CD4-positive, alpha-beta T cell (primary cell): ENCODE measurements around the gene WBP1L. TPM values are rescaled to one million over a fixed set of nuclear protein-coding genes. Genes with fewer than 3 reads are reported as not detected.
A peak's percentile ranks its signal among the peaks of the same experiment; 100 is the strongest.

Experiments
- ATAC-seq: fragments of 200-7000 bp; cut with Tn5 transposase; one replicate; pipeline ENCODE4 v1.10.0; 2022; ENCODE audit warnings: mild to moderate bottlenecking; ENCODE audit not compliant: poor library complexity
- CTCF ChIA-PET: fragments of 350-600 bp; sonication (Branson Sonifier 250); formaldehyde crosslinking; loops from one replicate; lab custom pipeline; 2021; ENCODE audit warnings: antibody characterized with exemption, inconsistent platforms; lab: Charles Lee
- POLR2A ChIA-PET: fragments of 350-600 bp; sonication (Branson Sonifier 250); formaldehyde crosslinking; loops from one replicate; lab custom pipeline; 2021; ENCODE audit warnings: antibody characterized with exemption, inconsistent platforms; lab: Charles Lee
- DNase-seq, 14 experiments: peaks; one replicate each; pipeline ENCODE4 v3.0.0-alpha.2; 2013 to 2020; ENCODE audit warnings: mixed read lengths in 2 of 14
- H3K27ac ChIP-seq, 2 donors: one replicate each; pipeline versions ENCODE4 v1.5.1 to v1.7.0; 2013; ENCODE audit warnings: low read length in 2 of 2, low read depth in 1 of 2, mild to moderate bottlenecking in 1 of 2
- H3K27me3 ChIP-seq, 2 experiments: 1 replicate in 1 of 2; 2 replicates in 1 of 2; pipeline versions ENCODE4 v1.6.1 to v1.7.0; 2013; ENCODE audit warnings: low read length in 2 of 2, control low read depth in 1 of 2, mild to moderate bottlenecking in 1 of 2, moderate library complexity in 1 of 2; ENCODE audit not compliant: insufficient read depth in 2 of 2, control insufficient read depth in 1 of 2
- H3K36me3 ChIP-seq: one replicate; pipeline ENCODE4 v1.6.1; 2013; ENCODE audit warnings: low read length, control low read depth; ENCODE audit not compliant: insufficient read depth
- H3K4me1 ChIP-seq: one replicate; pipeline ENCODE4 v1.6.1; 2013; ENCODE audit warnings: low read length, control low read depth; ENCODE audit not compliant: insufficient read depth
- H3K4me3 ChIP-seq: one replicate; pipeline ENCODE4 v1.5.1; 2013; ENCODE audit warnings: mild to moderate bottlenecking, low read length, moderate library complexity
- H3K9me3 ChIP-seq, 2 experiments: 1 replicate in 1 of 2; 2 replicates in 1 of 2; pipeline versions ENCODE4 v1.6.1 to v1.7.0; 2013; ENCODE audit warnings: low read length in 2 of 2, mild to moderate bottlenecking in 2 of 2, control low read depth in 1 of 2, moderate library complexity in 1 of 2; ENCODE audit not compliant: control insufficient read depth in 1 of 2, insufficient read depth in 1 of 2
- H3K27ac Mint-ChIP-seq: one replicate; pipeline ENCODE4 v1.8.0; 2020; ENCODE audit warnings: mixed read lengths
- H3K27me3 Mint-ChIP-seq: one replicate; pipeline ENCODE4 v1.8.0; 2021; ENCODE audit warnings: mixed read lengths
- H3K36me3 Mint-ChIP-seq: one replicate; pipeline ENCODE4 v1.8.0; 2021; ENCODE audit warnings: low read depth, mixed read lengths
- H3K4me1 Mint-ChIP-seq: one replicate; pipeline ENCODE4 v1.8.0; 2021; ENCODE audit warnings: low read depth, mixed read lengths
- H3K4me3 Mint-ChIP-seq: one replicate; pipeline ENCODE4 v1.8.0; 2020; ENCODE audit warnings: mild to moderate bottlenecking, mixed read lengths
- H3K9me3 Mint-ChIP-seq: one replicate; pipeline ENCODE4 v1.8.0; 2020; ENCODE audit warnings: mixed read lengths
- intact Hi-C, 2 experiments: fragments of 100-400 bp; cut with DNase I in 1 of 2; cut with micrococcal nuclease in 1 of 2; formaldehyde crosslinking; loops; one replicate each; pipeline versions ENCODE4 v1.15.1 to v1.9.0; 2023 to 2025; cut with DNase I, micrococcal nuclease
- total RNA-seq, 174 experiments: library from RNA in 2 of 174; stranded (reverse) in 2 of 174; gene quantifications; one replicate each; pipeline ENCODE4 v1.2.3 and lab custom pipeline; 2021 to 2026
- TF ChIP-seq, protein P1 (sequence below): fragments of 200-600 bp; IDR thresholded peaks from one replicate; pipeline ENCODE4 v1.8.0; 2022; ENCODE audit warnings: antibody characterized with exemption, mild to moderate bottlenecking

The WBP1L gene
- total RNA-seq, 2 experiments from 2014 or later = 6.1 to 6.5 TPM

DNA sequence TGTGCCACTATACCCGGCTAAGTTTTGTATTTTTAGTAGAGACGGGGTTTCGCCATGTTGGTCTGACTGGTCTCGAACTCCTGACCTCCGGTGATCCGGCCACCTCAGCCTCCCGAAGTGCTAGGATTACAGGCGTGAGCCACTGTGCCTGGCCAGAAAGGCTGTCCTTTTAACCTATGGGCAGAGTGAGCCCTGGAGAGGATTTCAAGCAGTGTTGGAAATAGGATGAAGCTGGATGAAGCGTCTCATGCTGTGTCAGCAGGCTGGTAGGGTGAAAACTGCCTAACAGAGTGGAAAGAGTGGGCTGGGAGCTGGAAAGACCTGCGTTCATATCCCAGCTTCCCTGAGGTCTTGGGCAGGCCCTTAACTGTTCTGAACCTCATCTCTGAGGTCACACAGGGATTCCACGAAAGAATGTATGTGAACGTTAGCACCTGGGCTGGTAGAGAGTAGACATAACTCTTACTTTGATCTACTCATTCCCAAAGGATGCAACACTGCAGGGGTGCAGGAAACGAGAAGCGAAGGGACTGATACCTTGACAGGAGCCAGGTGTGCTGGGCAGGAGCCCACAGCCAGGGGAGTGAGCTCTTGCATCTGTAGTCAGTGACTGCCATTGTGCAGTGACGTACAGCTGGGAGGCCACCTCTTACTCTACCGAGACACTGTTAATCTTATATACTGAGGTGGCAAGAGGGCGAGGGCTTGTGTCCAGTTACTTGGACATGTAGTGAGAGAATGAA is 34.1 kb downstream of the WBP1L start:
- Histone ChIP-seq H3K27ac (no peak overlapping the region), H3K4me3 (no peak overlapping the region), H3K9me3 (no peaks in the 10 kb centered on the region), H3K27me3 (no peaks in the 10 kb centered on the region), H3K36me3 (peaks cover 12% of the 10 kb centered on the region), H3K4me1 (peaks cover 51% of the 10 kb centered on the region)
- ATAC-seq (no peak), DNase-seq (no peak)
- ChIA-PET CTCF (interaction anchor here (0.6 to 1.0 kb wide), 2 partner anchors 26 to 92 kb away, joined by 3 to 4 read pairs; no protein-coding TSS in a partner anchor), POLR2A (no interaction called here)
- no peaks in the 10 kb centered on the region for H3K27me3 Mint-ChIP-seq
- peaks cover 74% of the 10 kb centered on the region for H3K4me1 Mint-ChIP-seq
- TF ChIP-seq, protein P1, sequence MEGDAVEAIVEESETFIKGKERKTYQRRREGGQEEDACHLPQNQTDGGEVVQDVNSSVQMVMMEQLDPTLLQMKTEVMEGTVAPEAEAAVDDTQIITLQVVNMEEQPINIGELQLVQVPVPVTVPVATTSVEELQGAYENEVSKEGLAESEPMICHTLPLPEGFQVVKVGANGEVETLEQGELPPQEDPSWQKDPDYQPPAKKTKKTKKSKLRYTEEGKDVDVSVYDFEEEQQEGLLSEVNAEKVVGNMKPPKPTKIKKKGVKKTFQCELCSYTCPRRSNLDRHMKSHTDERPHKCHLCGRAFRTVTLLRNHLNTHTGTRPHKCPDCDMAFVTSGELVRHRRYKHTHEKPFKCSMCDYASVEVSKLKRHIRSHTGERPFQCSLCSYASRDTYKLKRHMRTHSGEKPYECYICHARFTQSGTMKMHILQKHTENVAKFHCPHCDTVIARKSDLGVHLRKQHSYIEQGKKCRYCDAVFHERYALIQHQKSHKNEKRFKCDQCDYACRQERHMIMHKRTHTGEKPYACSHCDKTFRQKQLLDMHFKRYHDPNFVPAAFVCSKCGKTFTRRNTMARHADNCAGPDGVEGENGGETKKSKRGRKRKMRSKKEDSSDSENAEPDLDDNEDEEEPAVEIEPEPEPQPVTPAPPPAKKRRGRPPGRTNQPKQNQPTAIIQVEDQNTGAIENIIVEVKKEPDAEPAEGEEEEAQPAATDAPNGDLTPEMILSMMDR = no peak
- no peak overlapping the region for H3K4me3 Mint-ChIP-seq
- peak overlapping the region; percentile 85 for H3K27ac Mint-ChIP-seq
- peaks cover 45% of the 10 kb centered on the region for H3K36me3 Mint-ChIP-seq
- no peaks in the 10 kb centered on the region for H3K9me3 Mint-ChIP-seq
- intact Hi-C loops = loop anchor here in 1 of 2 experiments (1.0 to 5.0 kb wide), 2 partner anchors 25 to 36 kb away; partner anchors contain the start of gene WBP1L

DNA sequence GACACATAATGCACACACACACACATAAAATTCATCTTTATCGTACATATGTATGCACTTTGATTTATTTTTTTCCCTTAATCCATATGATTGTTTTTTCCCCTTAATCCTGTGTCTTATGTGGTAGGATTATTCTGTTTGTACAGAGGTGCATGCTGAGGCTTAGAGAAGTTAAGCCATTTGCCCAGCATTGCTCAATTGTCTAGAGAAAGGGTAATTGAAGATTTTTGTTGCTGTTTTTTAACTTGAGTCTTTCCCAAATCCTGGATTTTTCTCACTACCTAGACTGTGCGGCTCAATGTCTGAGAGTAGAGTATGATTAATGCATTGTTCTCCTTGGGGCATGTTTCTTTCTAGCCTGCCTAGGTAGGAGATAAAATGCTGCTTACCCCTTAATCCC is 35.0 kb downstream of the WBP1L start:
- H3K4me1 ChIP-seq = peaks cover 53% of the 10 kb centered on the region
- H3K27ac Mint-ChIP-seq = peak overlapping the region; percentile 85

DNA sequence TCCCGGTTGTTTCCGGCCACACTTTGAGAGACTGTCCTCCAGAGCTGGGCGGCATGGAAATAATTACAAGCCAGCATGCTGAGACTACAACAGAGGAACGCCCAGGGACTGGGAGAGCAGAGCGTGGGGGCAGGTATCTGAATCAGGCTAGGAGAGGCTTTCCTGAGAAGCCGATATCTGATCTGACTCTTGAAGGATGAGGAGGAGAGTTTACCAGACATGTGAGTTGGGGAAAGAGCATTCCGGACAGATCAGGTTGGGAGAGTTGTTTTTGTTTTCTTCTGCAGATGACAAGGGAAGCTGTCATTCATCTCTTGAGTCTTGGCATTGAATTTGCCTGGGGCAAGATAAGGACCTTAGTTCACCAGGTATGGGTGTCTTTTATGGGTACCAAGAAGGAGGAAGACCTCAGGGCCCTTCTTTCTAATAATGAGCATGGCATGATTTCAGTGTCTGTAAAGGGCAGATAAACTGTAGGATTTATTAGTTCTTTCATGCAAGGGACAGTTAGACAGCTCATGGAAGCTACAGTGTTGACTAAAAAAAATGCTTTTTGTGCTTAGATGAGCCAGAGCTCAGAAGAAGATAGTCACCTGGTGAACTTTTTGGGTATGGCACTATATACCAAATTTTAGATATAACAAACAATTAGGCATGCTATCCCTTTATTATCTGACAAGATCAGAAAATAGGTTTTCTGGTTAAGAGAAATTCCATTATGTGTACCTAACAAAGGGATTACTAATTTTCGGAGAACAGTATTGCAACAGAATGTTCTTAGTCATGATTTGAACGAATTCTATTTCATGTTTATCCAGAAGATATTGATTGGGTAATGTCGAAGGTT is 36.2 kb downstream of the WBP1L start:
- Mint-ChIP-seq H3K36me3 (peaks cover 41% of the 10 kb centered on the region), H3K27ac (peak overlapping the region; percentile 66), H3K9me3 (no peaks in the 10 kb centered on the region), H3K4me1 (peaks cover 67% of the 10 kb centered on the region), H3K27me3 (no peaks in the 10 kb centered on the region), H3K4me3 (no peak overlapping the region)
- no peak overlapping the region for H3K27ac ChIP-seq
- CTCF ChIA-PET = no interaction called here
- POLR2A ChIA-PET = no interaction called here
- no peaks in the 10 kb centered on the region for H3K9me3 ChIP-seq
- H3K4me3 ChIP-seq = no peak overlapping the region
- intact Hi-C loops = loop anchor here in 1 of 2 experiments (5.0 kb wide), 1 partner anchor 38 kb away; the partner anchor contains the start of gene WBP1L
- no peaks in the 10 kb centered on the region for H3K27me3 ChIP-seq
- ATAC-seq (no peak), DNase-seq (no peak)
- TF ChIP-seq, protein P1 = no peak
- peaks cover 12% of the 10 kb centered on the region for H3K36me3 ChIP-seq
- peaks cover 45% of the 10 kb centered on the region for H3K4me1 ChIP-seq

More for the DNA sequence above, 35.0 kb downstream of the WBP1L start:
- no peak for DNase-seq
- peaks cover 12% of the 10 kb centered on the region for H3K36me3 ChIP-seq
- H3K27ac ChIP-seq = no peak overlapping the region
- ChIA-PET CTCF (no interaction called here), POLR2A (no interaction called here)
- ATAC-seq = no peak
- Mint-ChIP-seq H3K36me3 (peaks cover 46% of the 10 kb centered on the region), H3K4me1 (peaks cover 74% of the 10 kb centered on the region), H3K27me3 (no peaks in the 10 kb centered on the region), H3K9me3 (no peaks in the 10 kb centered on the region), H3K4me3 (no peak overlapping the region)
- H3K27me3 ChIP-seq = no peaks in the 10 kb centered on the region
- H3K9me3 ChIP-seq = no peaks in the 10 kb centered on the region
- no peak overlapping the region for H3K4me3 ChIP-seq
- TF ChIP-seq, protein P1 = no peak
- intact Hi-C loops = loop anchor here in 1 of 2 experiments (5.0 kb wide), 1 partner anchor 36 kb away; the partner anchor contains the start of gene WBP1L
